Immature natural killer cell (primary cell): ENCODE data around the gene OR5AU1. TPM values are rescaled to one million over a fixed set of nuclear protein-coding genes. Genes with fewer than 3 reads are reported as not detected.
A peak's percentile ranks its signal among the peaks of the same experiment; 100 is the strongest.
"Not testable (repeated sequence)": the region's sequence is repeated elsewhere in the genome, so short reads cannot be mapped to it uniquely, and the experiment has no call there.

Source experiments
- DNase-seq, 3 donors: peaks; one replicate each; pipeline ENCODE4 v3.0.0; 2022; ENCODE audit warnings: mixed read lengths in 1 of 3
- H3K27ac Mint-ChIP-seq, 6 donors: one replicate each; pipeline ENCODE4 v1.8.0; 2020; ENCODE audit warnings: mixed read lengths in 6 of 6, mild to moderate bottlenecking in 5 of 6, inconsistent platforms in 4 of 6, moderate library complexity in 3 of 6
- H3K27me3 Mint-ChIP-seq, 3 donors: one replicate each; pipeline ENCODE4 v1.8.0; 2020 to 2021; ENCODE audit warnings: low read depth in 3 of 3, mild to moderate bottlenecking in 3 of 3, mixed read lengths in 3 of 3, moderate library complexity in 3 of 3, inconsistent platforms in 1 of 3
- H3K36me3 Mint-ChIP-seq, 3 donors: one replicate each; pipeline ENCODE4 v1.8.0; 2020; ENCODE audit warnings: mixed read lengths in 3 of 3, inconsistent platforms in 2 of 3, mild to moderate bottlenecking in 2 of 3
- H3K4me1 Mint-ChIP-seq, 2 donors: one replicate each; pipeline ENCODE4 v1.8.0; 2020; ENCODE audit warnings: inconsistent platforms in 2 of 2, mild to moderate bottlenecking in 2 of 2, mixed read lengths in 2 of 2, moderate library complexity in 1 of 2
- H3K4me3 Mint-ChIP-seq, 5 donors: one replicate each; pipeline ENCODE4 v1.8.0; 2020; ENCODE audit warnings: mild to moderate bottlenecking in 5 of 5, mixed read lengths in 5 of 5, inconsistent platforms in 3 of 5, moderate library complexity in 3 of 5
- H3K9me3 Mint-ChIP-seq, 6 donors: one replicate each; pipeline ENCODE4 v1.8.0; 2020; ENCODE audit warnings: mild to moderate bottlenecking in 6 of 6, mixed read lengths in 6 of 6, inconsistent platforms in 4 of 6, moderate library complexity in 3 of 6
- polyA plus RNA-seq, 3 donors: library from polyadenylated mRNA; unstranded; fragments of 300-500 nt; fragmentation: Illumina TruSeq; gene quantifications; one replicate each; pipeline ENCODE4 v1.2.3, GENCODE V29; 2021

The OR5AU1 gene
- polyA plus RNA-seq, 3 donors from 2014 or later, result not detected

DNA sequence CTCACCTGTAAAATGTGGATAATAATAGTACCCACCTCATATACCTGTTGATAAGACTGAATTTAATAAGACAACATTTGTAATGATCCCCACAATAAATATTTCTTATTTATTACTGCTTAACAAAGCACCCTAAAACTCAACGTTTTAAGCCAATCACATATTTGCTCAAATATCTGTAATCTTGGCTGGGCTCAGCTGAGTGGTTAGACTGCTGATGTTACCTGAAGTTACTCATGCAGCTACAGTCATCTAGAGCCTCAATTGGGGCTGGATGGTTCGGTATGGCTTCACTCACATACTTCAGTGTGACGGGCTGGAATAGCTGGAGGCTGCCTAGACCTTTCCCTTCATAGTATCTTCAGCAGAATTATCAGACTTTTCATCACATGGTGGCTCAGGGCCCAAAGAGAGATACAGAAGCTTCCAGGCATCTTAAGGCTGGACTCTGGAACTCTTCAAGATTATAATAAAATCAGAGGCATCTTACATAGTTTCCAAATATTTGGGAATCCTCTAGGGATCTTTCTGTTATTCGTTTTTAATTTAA is 4.3 kb upstream of the OR5AU1 start:
- no peak overlapping the region for H3K27ac Mint-ChIP-seq
- no peaks in the 10 kb centered on the region for H3K4me1 Mint-ChIP-seq
- no peak for DNase-seq
- no peak overlapping the region for H3K4me3 Mint-ChIP-seq
- H3K9me3 Mint-ChIP-seq, result no peaks in the 10 kb centered on the region
- H3K36me3 Mint-ChIP-seq, result no peaks in the 10 kb centered on the region
- peaks cover 2 to 8% (median 7%) of the 10 kb centered on the region in 3 donors for H3K27me3 Mint-ChIP-seq

GRCh38 chr14:21158175-21158574 is 2.3 kb upstream of the OR5AU1 start:
- DNase-seq, H3K9me3 Mint-ChIP-seq, H3K36me3 Mint-ChIP-seq, H3K27me3 Mint-ChIP-seq, H3K4me3 Mint-ChIP-seq, H3K27ac Mint-ChIP-seq, H3K4me1 Mint-ChIP-seq: not testable (repeated sequence)

DNA sequence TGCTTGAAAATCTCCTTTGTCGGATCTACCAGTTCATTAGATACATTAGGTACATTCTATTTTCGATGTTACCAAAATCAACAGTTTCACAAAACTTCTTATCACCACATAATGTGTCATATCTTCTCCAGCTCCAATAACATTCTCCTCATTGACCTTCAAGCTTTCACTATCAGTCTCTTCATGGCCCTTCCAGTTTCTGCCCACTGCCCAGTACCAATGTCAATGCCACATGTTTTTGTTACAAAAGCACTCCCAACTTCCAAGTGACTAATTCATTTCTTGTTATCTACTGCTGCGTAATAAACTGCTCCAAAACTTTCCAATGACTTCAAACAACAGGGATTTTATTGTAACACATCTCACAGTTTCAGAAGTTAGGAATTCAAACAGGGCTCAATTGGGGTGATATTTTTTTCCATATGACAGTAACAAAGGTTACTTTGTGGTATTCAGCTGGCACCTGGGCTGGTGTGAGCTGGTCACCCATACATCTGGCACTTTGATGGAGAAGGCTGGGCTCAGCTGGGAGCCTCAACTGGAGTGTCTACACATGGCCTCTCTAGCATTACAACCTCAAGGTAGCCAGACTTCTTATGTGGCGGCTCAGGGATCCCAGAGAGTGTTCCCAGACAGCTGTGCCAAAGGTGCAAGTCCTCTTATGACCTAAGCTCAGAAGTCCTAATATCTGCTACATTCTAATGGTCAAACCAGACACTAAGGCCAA is 6.1 kb downstream of the OR5AU1 start:
- H3K9me3 Mint-ChIP-seq, result peaks cover 4 to 12% (median 9%) of the 10 kb centered on the region in 6 donors
- H3K27me3 Mint-ChIP-seq, result peaks cover 2 to 11% (median 2%) of the 10 kb centered on the region in 3 donors

GRCh38 chr14:21145437-21145836 is 10.4 kb downstream of the OR5AU1 start:
- H3K27me3 Mint-ChIP-seq, result peaks cover 2 to 13% (median 5%) of the 10 kb centered on the region in 3 donors
- H3K4me3 Mint-ChIP-seq, result no peak overlapping the region
- peaks cover 0 to 8% (median 4%) of the 10 kb centered on the region in 3 donors for H3K36me3 Mint-ChIP-seq
- peaks cover 4 to 15% (median 9%) of the 10 kb centered on the region in 6 donors for H3K9me3 Mint-ChIP-seq
- H3K27ac Mint-ChIP-seq, result no peak overlapping the region
- no peak for DNase-seq
- no peaks in the 10 kb centered on the region for H3K4me1 Mint-ChIP-seq

More for the DNA sequence above, 6.1 kb downstream of the OR5AU1 start:
- H3K4me3 Mint-ChIP-seq, result no peak overlapping the region
- peaks cover 0 to 5% (median 4%) of the 10 kb centered on the region in 3 donors for H3K36me3 Mint-ChIP-seq
- H3K27ac Mint-ChIP-seq, result no peak overlapping the region
- H3K4me1 Mint-ChIP-seq, result no peaks in the 10 kb centered on the region
- DNase-seq, result no peak

- H3K27ac Mint-ChIP-seq, result no peak overlapping the region
- H3K4me3 Mint-ChIP-seq, result no peak overlapping the region
- no peaks in the 10 kb centered on the region for H3K4me1 Mint-ChIP-seq
- peaks cover 0 to 8% (median 4%) of the 10 kb centered on the region in 3 donors for H3K36me3 Mint-ChIP-seq
- H3K9me3 Mint-ChIP-seq, result peaks cover 4 to 15% (median 9%) of the 10 kb centered on the region in 6 donors
- peaks cover 2 to 13% (median 9%) of the 10 kb centered on the region in 3 donors for H3K27me3 Mint-ChIP-seq
- no peak for DNase-seq
Measured at GRCh38 chr14:21142357-21142756, 13.5 kb downstream of the OR5AU1 start.

GRCh38 chr14:21136024-21136423 is 19.8 kb downstream of the OR5AU1 start:
- H3K9me3 Mint-ChIP-seq, result no peaks in the 10 kb centered on the region
- H3K4me1 Mint-ChIP-seq, result no peaks in the 10 kb centered on the region
- peaks cover 1 to 3% (median 3%) of the 10 kb centered on the region in 3 donors for H3K27me3 Mint-ChIP-seq
- peak; percentile 3 to 21 (median 5) for DNase-seq
- H3K4me3 Mint-ChIP-seq, result no peak overlapping the region
- no peak overlapping the region for H3K27ac Mint-ChIP-seq
- no peaks in the 10 kb centered on the region for H3K36me3 Mint-ChIP-seq

DNA sequence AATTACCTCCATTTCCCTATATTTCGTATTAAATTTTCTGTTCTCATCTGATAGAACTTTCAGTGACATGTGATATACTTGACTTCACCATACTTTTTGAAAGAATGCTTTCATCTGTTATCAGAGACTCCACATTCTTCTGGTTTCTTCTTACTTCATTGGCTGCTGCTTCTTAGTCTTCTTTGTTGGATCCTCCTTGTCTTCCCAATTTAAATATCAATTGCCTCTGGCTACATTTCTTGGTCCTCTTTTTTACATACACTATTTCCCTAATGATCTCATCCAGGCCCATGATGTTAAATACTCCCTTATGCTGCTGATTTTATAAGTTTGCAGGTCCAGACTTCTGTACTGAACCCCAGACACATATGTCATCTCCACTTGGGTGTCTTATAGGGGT is 22.0 kb downstream of the OR5AU1 start:
- H3K27me3 Mint-ChIP-seq, result peaks cover 0 to 2% (median under 1%) of the 10 kb centered on the region in 3 donors
- H3K9me3 Mint-ChIP-seq, result no peaks in the 10 kb centered on the region

GRCh38 chr14:21123429-21123828 is 32.4 kb downstream of the OR5AU1 start:
- peaks cover 0 to 6% (median 0%) of the 10 kb centered on the region in 3 donors for H3K36me3 Mint-ChIP-seq
- no peak overlapping the region for H3K27ac Mint-ChIP-seq
- DNase-seq, result no peak
- no peak overlapping the region for H3K4me3 Mint-ChIP-seq
- peaks cover 0 to 16% (median 5%) of the 10 kb centered on the region in 6 donors for H3K9me3 Mint-ChIP-seq
- H3K27me3 Mint-ChIP-seq, result peaks cover 9 to 12% (median 10%) of the 10 kb centered on the region in 3 donors
- no peaks in the 10 kb centered on the region for H3K4me1 Mint-ChIP-seq

More for the DNA sequence above, 22.0 kb downstream of the OR5AU1 start:
- H3K4me1 Mint-ChIP-seq, result no peaks in the 10 kb centered on the region
- H3K4me3 Mint-ChIP-seq, result no peak overlapping the region
- H3K36me3 Mint-ChIP-seq, result no peaks in the 10 kb centered on the region
- no peak for DNase-seq
- H3K27ac Mint-ChIP-seq, result no peak overlapping the region

DNA sequence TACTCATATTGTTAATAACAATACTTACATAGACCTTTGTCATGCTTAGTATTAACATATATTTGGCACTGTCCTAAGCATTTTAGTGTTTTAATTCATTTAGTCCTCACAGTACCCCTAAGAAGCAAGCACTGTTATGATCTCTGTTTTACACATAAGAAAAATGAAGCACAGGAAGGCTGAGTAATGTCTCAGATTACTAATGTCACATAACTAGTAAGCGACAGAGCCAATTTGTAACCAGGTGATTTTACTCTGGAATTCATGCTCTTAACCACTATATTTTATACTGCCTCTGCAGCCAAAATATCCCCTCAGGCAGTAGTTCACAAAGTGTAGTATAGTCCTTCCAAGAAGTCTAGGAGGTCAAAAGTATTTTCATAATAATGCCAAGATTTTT is 34.7 kb downstream of the OR5AU1 start:
- no peak overlapping the region for H3K27ac Mint-ChIP-seq
- no peak for DNase-seq
- H3K4me1 Mint-ChIP-seq, result no peaks in the 10 kb centered on the region
- no peak overlapping the region for H3K4me3 Mint-ChIP-seq
- H3K36me3 Mint-ChIP-seq, result peaks cover 0 to 6% (median 0%) of the 10 kb centered on the region in 3 donors
- peaks cover 3 to 15% (median 9%) of the 10 kb centered on the region in 3 donors for H3K27me3 Mint-ChIP-seq
- peaks cover 0 to 14% (median 5%) of the 10 kb centered on the region in 6 donors for H3K9me3 Mint-ChIP-seq

DNA sequence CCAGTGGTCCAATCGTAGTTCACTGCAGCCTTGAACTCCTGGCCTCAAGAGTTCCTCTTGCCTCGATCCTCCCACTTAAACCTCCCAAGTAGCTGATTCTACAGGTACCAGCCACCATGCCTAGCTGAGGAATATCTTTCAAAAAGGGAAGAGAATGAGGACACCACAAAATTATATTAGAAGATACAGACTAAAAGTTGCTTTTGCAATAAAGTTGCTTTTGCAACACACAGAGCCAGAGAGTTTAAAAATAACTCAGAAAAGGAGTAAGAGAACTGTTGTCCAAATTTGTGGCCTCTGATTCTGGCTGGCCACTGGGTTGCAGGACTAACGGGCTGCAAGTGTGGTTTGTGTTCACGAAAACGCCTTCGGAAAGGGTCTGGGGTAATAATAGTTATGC is 35.2 kb downstream of the OR5AU1 start:
- DNase-seq, result no peak

GRCh38 chr14:21118933-21119332 is 36.9 kb downstream of the OR5AU1 start:
- Mint-ChIP-seq H3K4me3 (no peak overlapping the region), H3K9me3 (no peaks in the 10 kb centered on the region), H3K4me1 (no peaks in the 10 kb centered on the region), H3K27me3 (peaks cover 1 to 12% (median 6%) of the 10 kb centered on the region in 3 donors), H3K27ac (no peak overlapping the region), H3K36me3 (no peaks in the 10 kb centered on the region)
- DNase-seq, result no peak

More for the DNA sequence above, 35.2 kb downstream of the OR5AU1 start:
- H3K27me3 Mint-ChIP-seq, result peaks cover 1 to 13% (median 9%) of the 10 kb centered on the region in 3 donors
- peaks cover 0 to 6% (median 0%) of the 10 kb centered on the region in 3 donors for H3K36me3 Mint-ChIP-seq
- no peak overlapping the region for H3K4me3 Mint-ChIP-seq
- no peak overlapping the region for H3K27ac Mint-ChIP-seq
- no peaks in the 10 kb centered on the region for H3K4me1 Mint-ChIP-seq
- H3K9me3 Mint-ChIP-seq, result peaks cover 0 to 10% (median 5%) of the 10 kb centered on the region in 6 donors

DNA sequence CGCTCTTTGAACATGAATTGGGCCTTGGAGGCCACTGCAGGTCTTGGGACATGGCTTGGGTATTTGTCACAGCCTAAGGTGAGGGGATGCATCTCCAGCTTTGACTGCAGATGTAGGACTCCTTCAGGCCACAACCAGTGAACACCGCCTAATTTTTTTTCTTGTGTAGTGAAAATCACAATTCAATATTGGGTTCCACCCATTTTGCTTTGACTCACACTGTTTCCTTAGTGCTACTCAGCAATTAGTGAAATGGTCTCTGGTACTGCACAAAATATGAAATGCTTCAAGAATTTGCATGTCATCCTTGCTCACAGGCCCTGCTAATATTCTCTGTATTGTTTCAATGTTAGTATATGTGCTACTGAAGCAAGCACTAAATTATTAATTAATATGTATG is 42.5 kb downstream of the OR5AU1 start:
- Mint-ChIP-seq H3K27ac (no peak overlapping the region), H3K4me1 (no peaks in the 10 kb centered on the region), H3K4me3 (no peak overlapping the region)

GRCh38 chr14:21112255-21112654 is 43.6 kb downstream of the OR5AU1 start:
- no peaks in the 10 kb centered on the region for H3K9me3 Mint-ChIP-seq
- H3K4me3 Mint-ChIP-seq, result no peak overlapping the region
- no peaks in the 10 kb centered on the region for H3K4me1 Mint-ChIP-seq
- peaks cover 0 to 3% (median 0%) of the 10 kb centered on the region in 3 donors for H3K27me3 Mint-ChIP-seq
- no peak for DNase-seq
- no peaks in the 10 kb centered on the region for H3K36me3 Mint-ChIP-seq
- no peak overlapping the region for H3K27ac Mint-ChIP-seq

More for the DNA sequence above, 42.5 kb downstream of the OR5AU1 start:
- Mint-ChIP-seq H3K9me3 (no peaks in the 10 kb centered on the region), H3K27me3 (peaks cover 0 to 6% (median 0%) of the 10 kb centered on the region in 3 donors), H3K36me3 (no peaks in the 10 kb centered on the region)
- DNase-seq, result no peak

DNA sequence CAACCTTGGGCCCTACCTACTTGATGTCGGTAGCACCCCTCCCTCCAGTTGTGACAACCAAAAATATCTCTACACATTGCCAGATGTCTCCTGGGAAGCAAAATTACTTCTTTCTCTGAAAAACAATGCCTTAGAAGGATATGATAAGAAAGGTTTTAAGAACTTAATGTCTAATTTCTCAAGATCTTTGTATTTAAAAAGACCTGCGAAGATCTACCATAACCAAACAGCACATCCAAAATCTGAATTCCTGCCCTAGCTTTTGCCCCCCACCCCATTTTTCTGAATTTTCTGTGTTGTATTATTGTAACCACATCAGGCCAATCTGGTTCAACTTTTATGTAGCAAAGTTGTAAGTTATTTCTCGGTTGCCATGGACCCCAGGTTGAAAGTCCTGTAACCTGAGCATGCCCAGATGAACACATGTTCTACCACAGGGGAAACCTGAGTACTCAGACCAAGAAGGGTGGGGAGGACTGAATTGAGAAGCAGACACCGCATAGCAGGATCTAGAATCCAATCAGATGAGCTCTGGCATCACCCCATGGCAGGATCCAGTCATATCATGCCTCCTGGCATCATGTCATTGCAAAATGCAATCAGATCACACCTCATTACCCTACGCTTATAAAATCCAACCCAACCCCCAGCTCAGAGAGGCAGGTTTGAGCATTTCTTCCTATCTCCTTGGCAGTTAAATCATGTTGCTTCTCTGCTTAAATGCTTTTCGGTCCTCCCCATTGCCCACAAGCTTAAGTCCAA is 46.3 kb downstream of the OR5AU1 start:
- Mint-ChIP-seq H3K27me3 (peaks cover 0 to 3% (median 0%) of the 10 kb centered on the region in 3 donors), H3K27ac (no peak overlapping the region), H3K4me3 (no peak overlapping the region), H3K4me1 (peaks cover 10 to 12% of the 10 kb centered on the region in 2 donors), H3K36me3 (no peaks in the 10 kb centered on the region), H3K9me3 (no peaks in the 10 kb centered on the region)
- no peak for DNase-seq
